Measurements from ENCODE around the gene HKDC1.

- TF ChIP-seq JUND (IDR thresholded peaks at IDR 0.05) (no peak), CTCF (IDR thresholded peaks at IDR 0.05; ENCODE audit: low read depth, low read length, missing input control) (no peak), NR2F2 (IDR thresholded peaks at IDR 0.05) (no peak), RAD21 (IDR thresholded peaks at IDR 0.05) (no peak), YY1 (IDR thresholded peaks at IDR 0.05) (no peak), SP1 (IDR thresholded peaks at IDR 0.05) (peak; percentile 51), REST (IDR thresholded peaks at IDR 0.05) (no peak), FOXA2 (IDR thresholded peaks at IDR 0.05) (no peak), TAF1 (conservative IDR thresholded peaks at IDR 0.05) (no peak)
- TF ChIP-seq, protein P1, sequence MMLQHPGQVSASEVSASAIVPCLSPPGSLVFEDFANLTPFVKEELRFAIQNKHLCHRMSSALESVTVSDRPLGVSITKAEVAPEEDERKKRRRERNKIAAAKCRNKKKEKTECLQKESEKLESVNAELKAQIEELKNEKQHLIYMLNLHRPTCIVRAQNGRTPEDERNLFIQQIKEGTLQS (IDR thresholded peaks at IDR 0.05): no peak
- TF ChIP-seq, protein P2, sequence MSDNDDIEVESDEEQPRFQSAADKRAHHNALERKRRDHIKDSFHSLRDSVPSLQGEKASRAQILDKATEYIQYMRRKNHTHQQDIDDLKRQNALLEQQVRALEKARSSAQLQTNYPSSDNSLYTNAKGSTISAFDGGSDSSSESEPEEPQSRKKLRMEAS (IDR thresholded peaks at IDR 0.05): no peak
These were observed 2.9 kb downstream of the HKDC1 start for GRCh38 chr10:69223028-69223342.
